ENCODE measurements around the gene OXER1. TPM values are rescaled to one million over a fixed set of nuclear protein-coding genes. Genes with fewer than 3 reads are reported as not detected.
A peak's percentile ranks its signal among the peaks of the same experiment; 100 is the strongest.

Gene OXER1
- total RNA-seq, 6 donors from 2014 or later = 0.22 to 3.1 (median 1.3) TPM

DNA sequence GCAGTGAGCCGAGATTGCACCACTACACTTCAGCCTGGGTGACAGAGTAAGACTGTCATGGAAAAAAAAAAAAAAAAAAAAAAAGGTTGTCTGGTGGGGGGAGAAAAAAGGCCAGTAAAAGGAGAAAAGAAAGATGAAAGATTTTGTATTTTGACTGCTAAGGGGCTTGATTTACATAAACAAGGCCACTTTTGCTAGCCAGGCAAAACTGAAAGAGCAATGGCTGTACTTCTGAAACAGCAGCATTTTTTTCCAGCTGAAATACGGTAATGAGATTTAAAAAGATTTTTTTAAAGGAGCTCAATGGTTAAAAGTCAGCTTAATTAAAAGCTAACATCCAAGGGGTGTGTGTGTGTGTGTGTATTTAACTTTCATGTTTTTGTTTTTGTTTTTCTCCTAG lies 11.3 kb upstream of the OXER1 start:
- no peak overlapping the region for H3K27ac ChIP-seq
- no peaks in the 10 kb centered on the region for H3K9me3 ChIP-seq
- H3K27me3 ChIP-seq = no peaks in the 10 kb centered on the region
- peaks cover 0 to 4% (median 0%) of the 10 kb centered on the region in 4 donors for H3K4me1 ChIP-seq
- no peak for TF ChIP-seq POLR2A (IDR thresholded peaks at IDR 0.05)
- no peak for TF ChIP-seq POLR2AphosphoS5 (IDR thresholded peaks at IDR 0.05)
- no peak for TF ChIP-seq EP300 (IDR thresholded peaks at IDR 0.05)
- no peak for TF ChIP-seq CTCF (IDR thresholded peaks at IDR 0.05)
- 78 to 80% methylated on average over 2 of the region's 2 CpGs for WGBS, 2 donors
- H3K36me3 ChIP-seq = no peaks in the 10 kb centered on the region
- H3K4me3 ChIP-seq = no peak overlapping the region
- DNase-seq (no peak), ATAC-seq (ENCODE audit: low FRiP score in 2 of 2) (no peak)

- Histone ChIP-seq H3K27ac (no peak overlapping the region), H3K4me3 (no peak overlapping the region), H3K27me3 (no peaks in the 10 kb centered on the region), H3K4me1 (peaks cover 0 to 4% (median 0%) of the 10 kb centered on the region in 4 donors), H3K9me3 (no peaks in the 10 kb centered on the region), H3K36me3 (no peaks in the 10 kb centered on the region)
- TF ChIP-seq CTCF (IDR thresholded peaks at IDR 0.05) = no peak
- TF ChIP-seq EP300 (IDR thresholded peaks at IDR 0.05) = no peak
- 90% methylated on average over 5 of the region's 5 CpGs for WGBS, 2 donors
- ATAC-seq (ENCODE audit: low FRiP score in 2 of 2) (no peak), DNase-seq (no peak)
Measured at GRCh38 chr2:42771546-42772153, 7.7 kb upstream of the OXER1 start.

GRCh38 chr2:42770288-42771131 lies 6.6 kb upstream of the OXER1 start:
- WGBS, 2 donors = 74% methylated on average over 15 to 17 of the region's 19 CpGs
- no peaks in the 10 kb centered on the region for H3K9me3 ChIP-seq
- DNase-seq (peak in 1 of 2 donors; percentile 70), ATAC-seq (ENCODE audit: low FRiP score in 2 of 2) (peak; percentile 73 to 76)
- peaks cover 0 to 4% (median 0%) of the 10 kb centered on the region in 4 donors for H3K4me1 ChIP-seq
- peak; percentile 21 to 61 (median 39) for TF ChIP-seq CTCF (IDR thresholded peaks at IDR 0.05)
- TF ChIP-seq EP300 (IDR thresholded peaks at IDR 0.05) = no peak
- no peak for TF ChIP-seq POLR2AphosphoS5 (IDR thresholded peaks at IDR 0.05)
- no peak for TF ChIP-seq POLR2A (IDR thresholded peaks at IDR 0.05)
- no peaks in the 10 kb centered on the region for H3K36me3 ChIP-seq
- H3K4me3 ChIP-seq = no peak overlapping the region
- H3K27ac ChIP-seq = no peak overlapping the region
- H3K27me3 ChIP-seq = no peaks in the 10 kb centered on the region

DNA sequence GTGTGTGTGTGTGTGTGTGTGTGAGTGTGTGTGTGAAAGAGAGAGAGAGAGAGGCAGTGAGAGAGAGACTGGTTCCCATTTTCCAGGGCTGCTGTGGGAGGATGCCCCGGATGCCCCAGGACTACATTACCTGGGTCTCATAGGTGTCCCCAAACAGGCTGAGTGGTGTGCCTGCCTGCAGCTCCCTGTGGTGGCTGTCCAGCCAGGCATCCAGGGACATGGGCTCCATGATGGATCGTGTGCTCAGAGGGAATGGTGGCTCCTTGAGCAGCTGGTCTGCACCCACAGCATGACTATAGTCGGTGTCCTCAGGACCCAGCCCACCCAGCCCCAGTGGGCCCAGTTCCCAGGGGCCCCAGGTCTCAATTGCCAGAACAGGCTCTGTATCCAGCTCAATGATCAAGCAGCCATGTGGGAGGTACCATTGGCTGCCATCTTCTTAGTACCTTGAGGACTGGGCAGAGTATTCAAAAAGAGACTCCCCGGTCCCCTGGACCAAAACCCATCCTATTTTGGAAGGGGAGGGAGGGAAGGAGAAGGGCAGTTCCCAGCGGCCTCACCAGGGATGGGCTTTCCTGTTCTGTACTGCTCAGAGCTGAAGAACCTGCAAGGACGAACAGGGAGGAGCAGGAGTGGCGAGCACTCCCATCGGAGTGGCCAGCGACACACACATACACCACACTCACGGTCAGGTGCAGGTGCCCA lies 5.8 kb upstream of the OXER1 start:
- peaks cover 0 to 4% (median 0%) of the 10 kb centered on the region in 4 donors for H3K4me1 ChIP-seq
- 95 to 96% methylated on average over 8 to 10 of the region's 10 CpGs for WGBS, 2 donors
- TF ChIP-seq EP300 (IDR thresholded peaks at IDR 0.05) = no peak
- ATAC-seq (ENCODE audit: low FRiP score in 2 of 2) (no peak), DNase-seq (no peak)
- H3K9me3 ChIP-seq = no peaks in the 10 kb centered on the region
- no peaks in the 10 kb centered on the region for H3K27me3 ChIP-seq
- no peak overlapping the region for H3K27ac ChIP-seq
- no peaks in the 10 kb centered on the region for H3K36me3 ChIP-seq
- H3K4me3 ChIP-seq = no peak overlapping the region

GRCh38 chr2:42768706-42769256 lies 4.8 kb upstream of the OXER1 start:
- Histone ChIP-seq H3K36me3 (no peaks in the 10 kb centered on the region), H3K4me1 (peaks cover 0 to 4% (median 0%) of the 10 kb centered on the region in 4 donors), H3K9me3 (no peaks in the 10 kb centered on the region), H3K4me3 (no peak overlapping the region), H3K27ac (no peak overlapping the region), H3K27me3 (no peaks in the 10 kb centered on the region)
- TF ChIP-seq EP300 (IDR thresholded peaks at IDR 0.05) (no peak), POLR2A (IDR thresholded peaks at IDR 0.05) (no peak), CTCF (IDR thresholded peaks at IDR 0.05) (no peak), POLR2AphosphoS5 (IDR thresholded peaks at IDR 0.05) (no peak)
- DNase-seq (no peak), ATAC-seq (ENCODE audit: low FRiP score in 2 of 2) (no peak)
- WGBS, 2 donors = 65 to 89% methylated on average over 3 of the region's 3 CpGs
